IPS-18a (cell line): ENCODE data around the gene SEC16B.

Source experiments
- H3K27ac ChIP-seq: one replicate; pipeline ENCODE4 v1.5.1; 2013; ENCODE audit warnings: low read length
- H3K27me3 ChIP-seq: one replicate; pipeline ENCODE4 v1.6.1; 2013; ENCODE audit warnings: mild to moderate bottlenecking, low read length; ENCODE audit not compliant: control insufficient read depth, insufficient read depth
- H3K36me3 ChIP-seq: one replicate; pipeline ENCODE4 v1.6.1; 2013; ENCODE audit warnings: low read depth, low read length; ENCODE audit not compliant: control insufficient read depth
- H3K4me1 ChIP-seq: one replicate; pipeline ENCODE4 v1.6.1; 2013; ENCODE audit warnings: low read depth, low read length; ENCODE audit not compliant: control insufficient read depth
- H3K4me3 ChIP-seq: one replicate; pipeline ENCODE4 v1.5.1; 2013; ENCODE audit warnings: low read length
- H3K9ac ChIP-seq: one replicate; pipeline ENCODE4 v1.6.1; 2013; ENCODE audit warnings: mild to moderate bottlenecking, low read length, moderate library complexity
- H3K9me3 ChIP-seq: one replicate; pipeline ENCODE4 v1.6.1; 2013; ENCODE audit warnings: low read depth, low read length; ENCODE audit not compliant: control insufficient read depth

The SEC16B gene

DNA sequence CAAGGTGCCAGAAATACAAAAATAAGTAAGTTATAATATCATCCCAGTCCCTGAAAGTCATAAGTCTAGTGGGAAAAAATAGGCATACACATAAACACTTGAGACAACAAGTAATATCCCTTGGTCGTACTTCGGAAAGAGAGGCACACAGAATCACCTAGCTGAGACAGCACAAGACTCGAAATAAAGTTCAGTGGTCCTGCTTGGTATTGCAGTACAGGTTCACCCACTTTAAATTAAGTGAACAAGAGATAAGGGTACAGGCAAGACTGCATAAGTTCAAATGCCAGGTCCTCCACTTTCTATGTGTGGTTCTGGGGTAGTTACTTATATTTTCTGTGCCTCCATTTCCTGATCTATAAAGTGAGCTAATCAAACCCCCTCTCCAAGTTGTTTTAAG lies 47.6 kb downstream of the SEC16B start:
- Histone ChIP-seq H3K9me3 (no peaks in the 10 kb centered on the region), H3K36me3 (no peaks in the 10 kb centered on the region), H3K27ac (no peak overlapping the region), H3K9ac (no peak overlapping the region), H3K4me1 (peaks cover 2% of the 10 kb centered on the region), H3K27me3 (no peaks in the 10 kb centered on the region), H3K4me3 (no peak overlapping the region)

DNA sequence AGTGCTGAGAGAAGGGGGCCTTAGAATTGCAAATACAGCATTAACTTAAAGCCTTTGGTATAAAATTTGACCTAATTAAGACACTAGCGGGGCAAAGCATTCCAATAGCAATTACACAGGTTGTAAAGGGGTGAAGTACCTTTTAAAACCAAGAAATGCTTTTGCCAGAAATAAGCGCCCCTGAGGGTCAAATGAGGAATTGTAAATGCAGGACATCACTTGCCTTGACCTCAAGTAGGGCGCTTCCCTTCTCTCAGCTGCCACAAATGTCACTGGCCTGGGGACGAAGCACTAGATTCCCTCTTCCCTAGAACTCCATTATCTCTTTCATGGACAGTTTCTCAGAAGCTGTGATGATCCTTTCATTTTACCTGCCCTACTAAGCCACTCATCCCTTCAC lies 48.3 kb downstream of the SEC16B start:
- no peak overlapping the region for H3K4me3 ChIP-seq
- no peaks in the 10 kb centered on the region for H3K9me3 ChIP-seq
- H3K27ac ChIP-seq: no peak overlapping the region
- H3K4me1 ChIP-seq: peaks cover 2% of the 10 kb centered on the region
- no peaks in the 10 kb centered on the region for H3K27me3 ChIP-seq
- H3K36me3 ChIP-seq: no peaks in the 10 kb centered on the region
- no peak overlapping the region for H3K9ac ChIP-seq

DNA sequence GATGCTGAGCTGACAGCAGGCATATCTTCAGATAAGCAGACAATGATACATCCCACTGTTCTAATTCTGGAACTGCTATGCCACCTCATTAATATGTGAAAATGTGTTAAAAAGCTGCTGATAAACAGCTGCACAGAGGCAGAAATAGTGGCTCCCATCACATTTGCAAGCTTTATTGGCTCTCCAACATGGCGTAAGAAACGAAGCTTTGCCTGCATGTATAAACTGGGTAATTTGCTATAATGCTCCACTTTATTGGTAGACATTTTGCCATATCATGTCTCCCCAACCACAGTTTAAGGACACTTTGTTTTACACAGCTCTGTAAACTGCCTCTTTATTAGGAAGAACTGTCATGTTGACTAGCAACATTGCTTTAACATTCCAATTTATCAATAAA lies 49.8 kb downstream of the SEC16B start:
- no peak overlapping the region for H3K9ac ChIP-seq
- no peaks in the 10 kb centered on the region for H3K27me3 ChIP-seq
- no peaks in the 10 kb centered on the region for H3K36me3 ChIP-seq
- no peak overlapping the region for H3K27ac ChIP-seq
- peaks cover 2% of the 10 kb centered on the region for H3K4me1 ChIP-seq
- H3K9me3 ChIP-seq: no peaks in the 10 kb centered on the region
- no peak overlapping the region for H3K4me3 ChIP-seq

DNA sequence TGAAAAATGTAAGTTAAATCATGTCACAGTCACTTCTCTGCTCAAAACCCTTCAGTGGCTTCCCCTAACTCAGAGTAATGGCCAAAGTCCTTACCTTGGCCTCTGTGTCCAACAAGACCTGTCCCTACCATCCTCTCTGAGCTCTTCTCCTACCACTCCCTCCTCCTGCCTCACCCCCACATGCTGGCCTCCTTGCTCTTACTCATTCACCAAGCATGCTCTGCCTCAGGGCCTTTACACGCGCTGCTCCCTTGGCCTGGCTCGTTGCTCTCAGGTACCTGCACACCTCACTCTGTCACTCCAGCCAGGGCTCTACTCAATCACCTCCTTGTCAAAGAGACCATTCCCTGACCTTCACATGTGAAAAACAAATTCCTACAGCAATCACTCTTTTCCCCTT lies 54.2 kb downstream of the SEC16B start:
- Histone ChIP-seq H3K4me1 (no peaks in the 10 kb centered on the region), H3K27me3 (peaks cover 8% of the 10 kb centered on the region), H3K9ac (no peak overlapping the region), H3K4me3 (no peak overlapping the region), H3K36me3 (no peaks in the 10 kb centered on the region), H3K27ac (no peak overlapping the region), H3K9me3 (no peaks in the 10 kb centered on the region)

GRCh38 chr1:177914603-177915002 lies 55.3 kb downstream of the SEC16B start:
- no peaks in the 10 kb centered on the region for H3K4me1 ChIP-seq
- no peaks in the 10 kb centered on the region for H3K9me3 ChIP-seq
- peaks cover 8% of the 10 kb centered on the region for H3K27me3 ChIP-seq
- H3K27ac ChIP-seq: no peak overlapping the region
- H3K36me3 ChIP-seq: no peaks in the 10 kb centered on the region
- H3K4me3 ChIP-seq: no peak overlapping the region
- H3K9ac ChIP-seq: no peak overlapping the region

DNA sequence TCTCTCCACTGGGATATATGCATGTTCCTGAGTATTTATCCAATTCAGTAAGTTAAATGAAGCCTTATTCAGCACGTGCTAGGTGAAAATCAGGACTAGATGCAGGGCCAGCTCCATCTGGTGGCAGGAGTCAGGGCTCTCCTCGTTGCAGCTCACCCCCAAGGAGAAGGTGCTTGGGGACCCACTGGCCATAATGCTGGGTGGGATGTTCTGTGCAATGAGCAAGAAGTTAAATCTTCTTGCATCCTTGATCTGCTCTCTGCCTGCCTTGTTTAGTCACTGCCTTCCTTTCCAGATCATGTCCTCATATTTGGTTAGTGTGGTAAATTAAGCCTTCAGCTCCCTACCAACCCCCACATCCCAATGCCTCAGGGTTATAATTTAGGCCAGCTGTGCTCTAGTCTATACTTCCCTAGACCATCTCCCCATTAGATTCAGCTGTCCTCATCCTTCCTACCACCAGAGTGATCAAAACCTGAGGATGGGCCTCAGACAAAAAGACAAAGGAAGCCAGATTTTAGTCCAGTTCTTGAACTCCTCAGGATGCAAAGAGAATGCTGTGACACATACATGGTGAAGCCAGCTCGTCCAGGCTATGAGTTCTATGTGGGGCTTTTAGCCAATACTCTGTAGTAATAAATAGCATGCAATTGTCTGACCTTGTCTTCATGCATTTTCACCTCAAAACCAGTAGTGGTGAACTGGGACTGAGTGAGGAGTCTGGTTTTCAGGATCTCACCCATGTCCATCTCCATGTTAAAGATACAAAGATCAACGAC lies 55.9 kb downstream of the SEC16B start:
- Histone ChIP-seq H3K9me3 (no peaks in the 10 kb centered on the region), H3K4me1 (no peaks in the 10 kb centered on the region), H3K4me3 (no peak overlapping the region), H3K36me3 (no peaks in the 10 kb centered on the region), H3K27ac (no peak overlapping the region), H3K9ac (no peak overlapping the region), H3K27me3 (peaks cover 8% of the 10 kb centered on the region)

GRCh38 chr1:177912991-177913390 lies 56.9 kb downstream of the SEC16B start:
- Histone ChIP-seq H3K4me1 (no peaks in the 10 kb centered on the region), H3K27ac (no peak overlapping the region), H3K36me3 (no peaks in the 10 kb centered on the region), H3K9me3 (no peaks in the 10 kb centered on the region), H3K4me3 (no peak overlapping the region), H3K9ac (no peak overlapping the region), H3K27me3 (peaks cover 8% of the 10 kb centered on the region)

DNA sequence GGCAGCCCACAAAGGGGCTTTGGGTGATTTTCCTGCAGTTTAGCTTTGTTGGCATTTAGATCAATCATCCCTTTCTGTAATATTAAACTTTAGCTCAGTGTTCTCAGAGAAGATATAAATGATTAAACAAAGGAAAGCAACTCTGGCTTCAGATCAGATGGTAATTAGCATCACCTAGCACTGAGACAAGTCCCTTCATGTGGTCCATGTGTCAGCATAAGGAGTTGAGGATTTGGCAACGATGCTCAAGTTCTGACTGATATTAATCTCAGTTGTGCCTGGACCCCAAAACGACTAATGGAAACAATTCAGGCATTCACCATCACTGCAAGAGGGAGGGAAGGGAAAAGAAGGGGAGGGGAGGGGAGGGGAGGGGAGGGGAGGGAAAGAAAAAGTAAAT lies 60.4 kb downstream of the SEC16B start:
- Histone ChIP-seq H3K36me3 (no peaks in the 10 kb centered on the region), H3K27me3 (peaks cover 8% of the 10 kb centered on the region), H3K4me1 (no peaks in the 10 kb centered on the region), H3K9me3 (no peaks in the 10 kb centered on the region), H3K27ac (no peak overlapping the region), H3K9ac (no peak overlapping the region), H3K4me3 (no peak overlapping the region)

GRCh38 chr1:177907000-177907399 lies 62.9 kb downstream of the SEC16B start:
- no peaks in the 10 kb centered on the region for H3K4me1 ChIP-seq
- H3K36me3 ChIP-seq: no peaks in the 10 kb centered on the region

GRCh38 chr1:177905686-177906085 lies 64.2 kb downstream of the SEC16B start:
- no peaks in the 10 kb centered on the region for H3K4me1 ChIP-seq
- H3K9me3 ChIP-seq: no peaks in the 10 kb centered on the region
- no peak overlapping the region for H3K4me3 ChIP-seq
- H3K36me3 ChIP-seq: no peaks in the 10 kb centered on the region
- no peaks in the 10 kb centered on the region for H3K27me3 ChIP-seq
- H3K9ac ChIP-seq: no peak overlapping the region
- no peak overlapping the region for H3K27ac ChIP-seq

More at GRCh38 chr1:177907000-177907399, 62.9 kb downstream of the SEC16B start:
- no peaks in the 10 kb centered on the region for H3K27me3 ChIP-seq
- H3K9me3 ChIP-seq: no peaks in the 10 kb centered on the region
- no peak overlapping the region for H3K4me3 ChIP-seq
- H3K9ac ChIP-seq: no peak overlapping the region
- no peak overlapping the region for H3K27ac ChIP-seq

- Histone ChIP-seq H3K4me1 (no peaks in the 10 kb centered on the region), H3K9ac (no peak overlapping the region), H3K4me3 (no peak overlapping the region), H3K27ac (no peak overlapping the region), H3K27me3 (no peaks in the 10 kb centered on the region), H3K36me3 (no peaks in the 10 kb centered on the region), H3K9me3 (no peaks in the 10 kb centered on the region)
Measured at GRCh38 chr1:177902266-177902665, 67.6 kb downstream of the SEC16B start.

DNA sequence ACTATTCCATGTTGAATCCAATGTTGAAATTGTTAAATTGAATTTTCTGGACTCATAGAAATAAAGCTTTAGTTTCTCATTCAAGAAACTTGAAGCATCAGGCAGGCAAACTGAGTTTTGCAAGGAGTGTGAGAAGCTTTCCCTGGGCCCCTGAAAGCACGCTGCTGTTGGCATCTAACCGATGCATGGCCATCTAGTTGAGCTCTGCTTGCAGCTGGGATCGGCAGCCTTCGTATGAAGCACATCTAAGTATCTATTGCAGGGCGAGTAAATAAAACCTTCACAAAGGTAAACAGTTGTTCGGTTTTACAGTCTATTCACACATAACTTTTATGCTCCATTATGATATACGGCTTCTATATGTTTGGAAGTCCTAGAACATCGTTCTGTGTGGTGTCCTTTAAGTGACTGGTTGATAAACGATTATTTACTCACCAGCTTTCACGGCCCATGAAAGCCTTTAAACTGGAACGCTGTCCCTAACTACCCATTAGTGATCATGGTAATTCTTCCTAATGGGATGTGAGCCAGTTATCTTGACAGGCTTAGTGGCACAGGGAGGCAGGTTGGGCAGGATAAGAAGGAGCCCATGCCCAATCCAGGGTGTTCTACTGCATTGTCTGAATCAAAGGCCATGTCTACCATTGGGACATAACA lies 71.7 kb downstream of the SEC16B start:
- Histone ChIP-seq H3K9ac (no peak overlapping the region), H3K9me3 (no peaks in the 10 kb centered on the region), H3K27me3 (no peaks in the 10 kb centered on the region), H3K27ac (no peak overlapping the region), H3K4me3 (no peak overlapping the region), H3K36me3 (no peaks in the 10 kb centered on the region), H3K4me1 (no peaks in the 10 kb centered on the region)
